Measurements from ENCODE around the gene CTAGE9.

Gene CTAGE9

GRCh38 chr6:131694832-131695426 is 15.9 kb downstream of the CTAGE9 start:
- Histone ChIP-seq H3K36me3 (ENCODE audit: control insufficient read depth, insufficient read depth, low read length) (no peaks in the 10 kb centered on the region), H3K27me3 (ENCODE audit: control insufficient read depth, insufficient read depth, low read length, poor library complexity, severe bottlenecking) (no peaks in the 10 kb centered on the region), H3K9me3 (ENCODE audit: control insufficient read depth, low read length) (no peaks in the 10 kb centered on the region), H3K4me3 (ENCODE audit: insufficient read depth, low read depth, low read length) (no peak overlapping the region), H3K4me1 (ENCODE audit: control insufficient read depth, insufficient read depth, low read length) (no peaks in the 10 kb centered on the region), H3K27ac (ENCODE audit: insufficient read depth, low read depth, low read length, poor library complexity, severe bottlenecking) (no peak overlapping the region)
- WGBS, 2 experiments: 50% methylated on average over 2 of the region's 2 CpGs; no CpG with 5 or more reads in 1 of the 2 experiments

- Histone ChIP-seq H3K27me3 (ENCODE audit: control insufficient read depth, insufficient read depth, low read length, poor library complexity, severe bottlenecking) (no peaks in the 10 kb centered on the region), H3K36me3 (ENCODE audit: control insufficient read depth, insufficient read depth, low read length) (no peaks in the 10 kb centered on the region), H3K27ac (ENCODE audit: insufficient read depth, low read depth, low read length, poor library complexity, severe bottlenecking) (no peak overlapping the region), H3K4me1 (ENCODE audit: control insufficient read depth, insufficient read depth, low read length) (no peaks in the 10 kb centered on the region), H3K4me3 (ENCODE audit: insufficient read depth, low read depth, low read length) (no peak overlapping the region), H3K9me3 (ENCODE audit: control insufficient read depth, low read length) (no peaks in the 10 kb centered on the region)
- 85 to 91% methylated on average over 5 of the region's 5 CpGs for WGBS, 2 experiments
Measured at GRCh38 chr6:131693384-131693783, 17.4 kb downstream of the CTAGE9 start.

GRCh38 chr6:131692589-131692988 is 18.2 kb downstream of the CTAGE9 start:
- Histone ChIP-seq H3K4me1 (ENCODE audit: control insufficient read depth, insufficient read depth, low read length) (no peaks in the 10 kb centered on the region), H3K27ac (ENCODE audit: insufficient read depth, low read depth, low read length, poor library complexity, severe bottlenecking) (no peak overlapping the region), H3K36me3 (ENCODE audit: control insufficient read depth, insufficient read depth, low read length) (no peaks in the 10 kb centered on the region), H3K4me3 (ENCODE audit: insufficient read depth, low read depth, low read length) (no peak overlapping the region), H3K9me3 (ENCODE audit: control insufficient read depth, low read length) (no peaks in the 10 kb centered on the region), H3K27me3 (ENCODE audit: control insufficient read depth, insufficient read depth, low read length, poor library complexity, severe bottlenecking) (no peaks in the 10 kb centered on the region)

GRCh38 chr6:131692031-131692430 is 18.8 kb downstream of the CTAGE9 start:
- WGBS, 2 experiments: no CpG with 5 or more reads among the region's 1 CpG
- H3K4me3 ChIP-seq (ENCODE audit: insufficient read depth, low read depth, low read length): no peak overlapping the region
- H3K9me3 ChIP-seq (ENCODE audit: control insufficient read depth, low read length): no peaks in the 10 kb centered on the region
- no peaks in the 10 kb centered on the region for H3K27me3 ChIP-seq (ENCODE audit: control insufficient read depth, insufficient read depth, low read length, poor library complexity, severe bottlenecking)
- no peaks in the 10 kb centered on the region for H3K36me3 ChIP-seq (ENCODE audit: control insufficient read depth, insufficient read depth, low read length)
- no peak overlapping the region for H3K27ac ChIP-seq (ENCODE audit: insufficient read depth, low read depth, low read length, poor library complexity, severe bottlenecking)
- no peaks in the 10 kb centered on the region for H3K4me1 ChIP-seq (ENCODE audit: control insufficient read depth, insufficient read depth, low read length)

GRCh38 chr6:131688286-131688685 is 22.5 kb downstream of the CTAGE9 start:
- WGBS, 2 experiments: 100% methylated on average over 1 of the region's 1 CpG
- Histone ChIP-seq H3K9me3 (ENCODE audit: control insufficient read depth, low read length) (no peaks in the 10 kb centered on the region), H3K4me1 (ENCODE audit: control insufficient read depth, insufficient read depth, low read length) (no peaks in the 10 kb centered on the region), H3K27ac (ENCODE audit: insufficient read depth, low read depth, low read length, poor library complexity, severe bottlenecking) (no peak overlapping the region), H3K36me3 (ENCODE audit: control insufficient read depth, insufficient read depth, low read length) (no peaks in the 10 kb centered on the region), H3K4me3 (ENCODE audit: insufficient read depth, low read depth, low read length) (no peak overlapping the region), H3K27me3 (ENCODE audit: control insufficient read depth, insufficient read depth, low read length, poor library complexity, severe bottlenecking) (no peaks in the 10 kb centered on the region)

- WGBS, 2 experiments: 89 to 98% methylated on average over 2 to 3 of the region's 3 CpGs
- Histone ChIP-seq H3K9me3 (ENCODE audit: control insufficient read depth, low read length) (no peaks in the 10 kb centered on the region), H3K36me3 (ENCODE audit: control insufficient read depth, insufficient read depth, low read length) (no peaks in the 10 kb centered on the region), H3K27me3 (ENCODE audit: control insufficient read depth, insufficient read depth, low read length, poor library complexity, severe bottlenecking) (no peaks in the 10 kb centered on the region), H3K27ac (ENCODE audit: insufficient read depth, low read depth, low read length, poor library complexity, severe bottlenecking) (no peak overlapping the region), H3K4me3 (ENCODE audit: insufficient read depth, low read depth, low read length) (no peak overlapping the region), H3K4me1 (ENCODE audit: control insufficient read depth, insufficient read depth, low read length) (no peaks in the 10 kb centered on the region)
Measured at GRCh38 chr6:131687022-131687421, 23.8 kb downstream of the CTAGE9 start.

- H3K4me3 ChIP-seq (ENCODE audit: insufficient read depth, low read depth, low read length): no peak overlapping the region
- no peaks in the 10 kb centered on the region for H3K36me3 ChIP-seq (ENCODE audit: control insufficient read depth, insufficient read depth, low read length)
- no peaks in the 10 kb centered on the region for H3K9me3 ChIP-seq (ENCODE audit: control insufficient read depth, low read length)
- H3K4me1 ChIP-seq (ENCODE audit: control insufficient read depth, insufficient read depth, low read length): no peaks in the 10 kb centered on the region
- 80 to 96% methylated on average over 1 to 3 of the region's 4 CpGs for WGBS, 2 experiments
- H3K27me3 ChIP-seq (ENCODE audit: control insufficient read depth, insufficient read depth, low read length, poor library complexity, severe bottlenecking): no peaks in the 10 kb centered on the region
- no peak overlapping the region for H3K27ac ChIP-seq (ENCODE audit: insufficient read depth, low read depth, low read length, poor library complexity, severe bottlenecking)
Measured at GRCh38 chr6:131685266-131685780, 25.5 kb downstream of the CTAGE9 start.

GRCh38 chr6:131683479-131683878 is 27.3 kb downstream of the CTAGE9 start:
- no peaks in the 10 kb centered on the region for H3K36me3 ChIP-seq (ENCODE audit: control insufficient read depth, insufficient read depth, low read length)
- H3K27ac ChIP-seq (ENCODE audit: insufficient read depth, low read depth, low read length, poor library complexity, severe bottlenecking): no peak overlapping the region
- no peaks in the 10 kb centered on the region for H3K9me3 ChIP-seq (ENCODE audit: control insufficient read depth, low read length)
- WGBS, 2 experiments: 89 to 90% methylated on average over 5 to 6 of the region's 6 CpGs
- no peaks in the 10 kb centered on the region for H3K4me1 ChIP-seq (ENCODE audit: control insufficient read depth, insufficient read depth, low read length)
- no peaks in the 10 kb centered on the region for H3K27me3 ChIP-seq (ENCODE audit: control insufficient read depth, insufficient read depth, low read length, poor library complexity, severe bottlenecking)
- H3K4me3 ChIP-seq (ENCODE audit: insufficient read depth, low read depth, low read length): no peak overlapping the region

GRCh38 chr6:131682442-131682841 is 28.4 kb downstream of the CTAGE9 start:
- Histone ChIP-seq H3K4me1 (ENCODE audit: control insufficient read depth, insufficient read depth, low read length) (no peaks in the 10 kb centered on the region), H3K4me3 (ENCODE audit: insufficient read depth, low read depth, low read length) (no peak overlapping the region), H3K27ac (ENCODE audit: insufficient read depth, low read depth, low read length, poor library complexity, severe bottlenecking) (no peak overlapping the region), H3K27me3 (ENCODE audit: control insufficient read depth, insufficient read depth, low read length, poor library complexity, severe bottlenecking) (no peaks in the 10 kb centered on the region), H3K36me3 (ENCODE audit: control insufficient read depth, insufficient read depth, low read length) (no peaks in the 10 kb centered on the region), H3K9me3 (ENCODE audit: control insufficient read depth, low read length) (no peaks in the 10 kb centered on the region)
- WGBS, 2 experiments: 82 to 92% methylated on average over 2 of the region's 2 CpGs

- no peak overlapping the region for H3K27ac ChIP-seq (ENCODE audit: insufficient read depth, low read depth, low read length, poor library complexity, severe bottlenecking)
- no peaks in the 10 kb centered on the region for H3K9me3 ChIP-seq (ENCODE audit: control insufficient read depth, low read length)
- H3K27me3 ChIP-seq (ENCODE audit: control insufficient read depth, insufficient read depth, low read length, poor library complexity, severe bottlenecking): no peaks in the 10 kb centered on the region
- H3K36me3 ChIP-seq (ENCODE audit: control insufficient read depth, insufficient read depth, low read length): no peaks in the 10 kb centered on the region
- H3K4me1 ChIP-seq (ENCODE audit: control insufficient read depth, insufficient read depth, low read length): no peaks in the 10 kb centered on the region
- no peak overlapping the region for H3K4me3 ChIP-seq (ENCODE audit: insufficient read depth, low read depth, low read length)
Measured at GRCh38 chr6:131681585-131681984, 29.2 kb downstream of the CTAGE9 start.

GRCh38 chr6:131680868-131681267 is 29.9 kb downstream of the CTAGE9 start:
- H3K4me3 ChIP-seq (ENCODE audit: insufficient read depth, low read depth, low read length): no peak overlapping the region
- H3K27ac ChIP-seq (ENCODE audit: insufficient read depth, low read depth, low read length, poor library complexity, severe bottlenecking): no peak overlapping the region
- H3K9me3 ChIP-seq (ENCODE audit: control insufficient read depth, low read length): no peaks in the 10 kb centered on the region
- no peaks in the 10 kb centered on the region for H3K4me1 ChIP-seq (ENCODE audit: control insufficient read depth, insufficient read depth, low read length)
- no peaks in the 10 kb centered on the region for H3K36me3 ChIP-seq (ENCODE audit: control insufficient read depth, insufficient read depth, low read length)
- H3K27me3 ChIP-seq (ENCODE audit: control insufficient read depth, insufficient read depth, low read length, poor library complexity, severe bottlenecking): no peaks in the 10 kb centered on the region
- 91 to 96% methylated on average over 2 of the region's 2 CpGs for WGBS, 2 experiments

Measured in ectodermal cell (in vitro differentiated cells).